RWPE2 (cell line): ENCODE results near the gene FARS2.

Source experiments
- ATAC-seq: fragments of 200-7000 bp; cut with Tn5 transposase; 3 replicates; pipeline ENCODE4 v1.9.1; 2021; ENCODE audit warnings: low read depth
- DNase-seq: peaks from one replicate; pipeline ENCODE4 v3.0.0-alpha.2; 2020; ENCODE audit warnings: low spot score
- H3K27ac ChIP-seq: fragments of 450-650 bp; 2 replicates; pipeline ENCODE4 v1.5.1; 2017; ENCODE audit warnings: mild to moderate bottlenecking; ENCODE audit not compliant: poor library complexity, severe bottlenecking
- H3K27me3 ChIP-seq: fragments of 250-450 bp; sonication (Bioruptor Pico); 2 replicates; pipeline ENCODE4 v1.5.1; 2021; ENCODE audit warnings: mild to moderate bottlenecking, moderate library complexity; ENCODE audit not compliant: insufficient read depth, poor library complexity, severe bottlenecking
- H3K36me3 ChIP-seq: fragments of 250-450 bp; sonication (Bioruptor Pico); 2 replicates; pipeline ENCODE4 v1.5.1; 2020; ENCODE audit warnings: low read depth, mild to moderate bottlenecking, moderate library complexity
- H3K4me1 ChIP-seq: fragments of 250-450 bp; sonication (Bioruptor Pico); 2 replicates; pipeline ENCODE4 v1.5.1; 2021; ENCODE audit warnings: mild to moderate bottlenecking, moderate library complexity; ENCODE audit not compliant: insufficient read depth, poor library complexity, severe bottlenecking
- H3K4me3 ChIP-seq: fragments of 250-450 bp; sonication (Bioruptor Pico); 2 replicates; pipeline ENCODE4 v1.5.1; 2021; ENCODE audit warnings: mild to moderate bottlenecking, moderate library complexity; ENCODE audit not compliant: severe bottlenecking
- H3K9me3 ChIP-seq: fragments of 250-450 bp; sonication (Bioruptor Pico); 2 replicates; pipeline ENCODE4 v1.5.1; 2021; ENCODE audit warnings: mild to moderate bottlenecking, moderate library complexity; ENCODE audit not compliant: severe bottlenecking
- CTCF ChIP-seq: fragments of 450-650 bp; IDR thresholded peaks from one replicate; pipeline ENCODE4 v1.5.1; 2017; ENCODE audit warnings: mild to moderate bottlenecking, moderate library complexity; ENCODE audit not compliant: poor library complexity, severe bottlenecking

Gene FARS2

GRCh38 chr6:5302220-5302946 lies 41.1 kb downstream of the FARS2 start:
- H3K36me3 ChIP-seq, result no peaks in the 10 kb centered on the region
- no peak for DNase-seq
- H3K27ac ChIP-seq, result no peak overlapping the region
- H3K27me3 ChIP-seq, result no peaks in the 10 kb centered on the region
- H3K9me3 ChIP-seq, result no peaks in the 10 kb centered on the region
- H3K4me1 ChIP-seq, result no peaks in the 10 kb centered on the region
- no peak for TF ChIP-seq CTCF
- ATAC-seq, result no peak
- H3K4me3 ChIP-seq, result no peak overlapping the region

GRCh38 chr6:5302995-5303622 lies 41.8 kb downstream of the FARS2 start:
- Histone ChIP-seq H3K36me3 (no peaks in the 10 kb centered on the region), H3K27ac (no peak overlapping the region), H3K27me3 (no peaks in the 10 kb centered on the region), H3K9me3 (no peaks in the 10 kb centered on the region), H3K4me3 (no peak overlapping the region), H3K4me1 (no peaks in the 10 kb centered on the region)
- DNase-seq, result peak; percentile 66
- peak; percentile 98 for ATAC-seq
- TF ChIP-seq CTCF, result peak; percentile 75

- no peaks in the 10 kb centered on the region for H3K4me1 ChIP-seq
- TF ChIP-seq CTCF, result no peak
Observed at GRCh38 chr6:5303682-5304081, 42.4 kb downstream of the FARS2 start.

GRCh38 chr6:5305968-5306626 lies 44.8 kb downstream of the FARS2 start:
- no peak overlapping the region for H3K27ac ChIP-seq

More at GRCh38 chr6:5303682-5304081, 42.4 kb downstream of the FARS2 start:
- DNase-seq (no peak), ATAC-seq (no peak)
- Histone ChIP-seq H3K36me3 (no peaks in the 10 kb centered on the region), H3K27me3 (no peaks in the 10 kb centered on the region), H3K9me3 (no peaks in the 10 kb centered on the region), H3K4me3 (no peak overlapping the region), H3K27ac (no peak overlapping the region)

More at GRCh38 chr6:5305968-5306626, 44.8 kb downstream of the FARS2 start:
- H3K4me3 ChIP-seq, result no peak overlapping the region
- no peak for TF ChIP-seq CTCF
- DNase-seq (no peak), ATAC-seq (no peak)
- no peaks in the 10 kb centered on the region for H3K36me3 ChIP-seq
- no peaks in the 10 kb centered on the region for H3K4me1 ChIP-seq
- no peaks in the 10 kb centered on the region for H3K27me3 ChIP-seq
- no peaks in the 10 kb centered on the region for H3K9me3 ChIP-seq
